WTC11 (cell line): ENCODE measurements around the gene DRC3. TPM values are rescaled to one million over a fixed set of nuclear protein-coding genes. Genes with fewer than 3 reads are reported as not detected.
A peak's percentile ranks its signal among the peaks of the same experiment; 100 is the strongest.
"Not testable (repeated sequence)": the region's sequence is repeated elsewhere in the genome, so short reads cannot be mapped to it uniquely, and the experiment has no call there.

Source experiments
- ATAC-seq: fragments of 200-7000 bp; cut with Tn5 transposase; 2 replicates; pipeline ENCODE4 v1.10.0; 2021; ENCODE audit warnings: mild to moderate bottlenecking, moderate library complexity
- CTCF ChIA-PET: fragments of 300-600 bp; sonication (Branson Sonifier 250); formaldehyde crosslinking; loops from one replicate; lab custom pipeline; 2021; ENCODE audit warnings: antibody characterized with exemption; lab: Charles Lee
- POLR2A ChIA-PET: fragments of 350-600 bp; sonication (Branson Sonifier 250); formaldehyde crosslinking; loops from one replicate; lab custom pipeline; 2021; ENCODE audit warnings: antibody characterized with exemption; lab: Charles Lee
- DNase-seq: peaks from one replicate; pipeline ENCODE4 v3.0.0; 2021; ENCODE audit warnings: low spot score
- H3K27ac Mint-ChIP-seq: 2 replicates; pipeline ENCODE4 v1.8.0; 2021; ENCODE audit warnings: mixed read lengths
- H3K27me3 Mint-ChIP-seq: 2 replicates; pipeline ENCODE4 v1.8.0; 2021; ENCODE audit warnings: low read depth, mild to moderate bottlenecking, moderate library complexity, mixed read lengths
- H3K36me3 Mint-ChIP-seq: 2 replicates; pipeline ENCODE4 v1.8.0; 2021; ENCODE audit warnings: mixed read lengths
- H3K4me1 Mint-ChIP-seq: 2 replicates; pipeline ENCODE4 v1.8.0; 2022; ENCODE audit warnings: mixed read lengths
- H3K4me3 Mint-ChIP-seq: 2 replicates; pipeline ENCODE4 v1.8.0; 2021; ENCODE audit warnings: mild to moderate bottlenecking, moderate library complexity, mixed read lengths
- H3K9me3 Mint-ChIP-seq: 2 replicates; pipeline ENCODE4 v1.8.0; 2021; ENCODE audit warnings: mixed read lengths
- ARID4B ChIP-seq: sonication (generic); formaldehyde crosslinking; IDR thresholded peaks from 2 replicates; pipeline ENCODE4 v1.8.0; 2023; ENCODE audit warnings: missing genetic modification reagents, mild to moderate bottlenecking, borderline replicate concordance
- E2F1 ChIP-seq: sonication (generic); formaldehyde crosslinking; IDR thresholded peaks from 2 replicates; pipeline ENCODE4 v1.8.0; 2022; ENCODE audit warnings: mild to moderate bottlenecking, missing genetic modification reagents
- FOXJ3 ChIP-seq: sonication (generic); formaldehyde crosslinking; IDR thresholded peaks from 2 replicates; pipeline ENCODE4 v1.9.0; 2021; ENCODE audit warnings: missing genetic modification reagents, mild to moderate bottlenecking, borderline replicate concordance
- FOXK1 ChIP-seq: sonication (generic); formaldehyde crosslinking; IDR thresholded peaks from 2 replicates; pipeline ENCODE4 v1.8.0; 2022; ENCODE audit warnings: mild to moderate bottlenecking, moderate library complexity, missing genetic modification reagents
- FOXP1 ChIP-seq: sonication (generic); formaldehyde crosslinking; IDR thresholded peaks from 2 replicates; pipeline ENCODE4 v1.8.0; 2022; ENCODE audit warnings: missing genetic modification reagents, mild to moderate bottlenecking, moderate library complexity, borderline replicate concordance
- GRHL2 ChIP-seq: fragments of 250-450 bp; sonication (Bioruptor Pico); IDR thresholded peaks from 2 replicates; pipeline ENCODE4 v1.8.0; 2022; ENCODE audit warnings: mild to moderate bottlenecking, moderate library complexity; ENCODE audit not compliant: insufficient replicate concordance, severe bottlenecking
- HMGA2 ChIP-seq: fragments of 250-450 bp; sonication (Bioruptor Pico); IDR thresholded peaks from 2 replicates; pipeline ENCODE4 v1.4.0; 2021; ENCODE audit warnings: mild to moderate bottlenecking, moderate library complexity
- JAZF1 ChIP-seq: fragments of 250-450 bp; sonication (Bioruptor Pico); IDR thresholded peaks from 2 replicates; pipeline ENCODE4 v1.9.0; 2021; ENCODE audit warnings: moderate library complexity, mild to moderate bottlenecking, inconsistent platforms
- KAT7 ChIP-seq: sonication (generic); formaldehyde crosslinking; IDR thresholded peaks from 2 replicates; pipeline ENCODE4 v1.8.1; 2023; ENCODE audit warnings: missing genetic modification reagents, mild to moderate bottlenecking, borderline replicate concordance
- NFYB ChIP-seq: sonication (generic); formaldehyde crosslinking; conservative IDR thresholded peaks from 2 replicates; pipeline ENCODE4 v1.8.0; 2022; ENCODE audit warnings: low read depth, missing genetic modification reagents
- PRDM15 ChIP-seq: sonication (generic); formaldehyde crosslinking; IDR thresholded peaks from 2 replicates; pipeline ENCODE4 v1.8.0; 2022; ENCODE audit warnings: missing genetic modification reagents
- TCF7 ChIP-seq: sonication (generic); formaldehyde crosslinking; IDR thresholded peaks from 2 replicates; pipeline ENCODE4 v1.8.0; 2022; ENCODE audit warnings: mild to moderate bottlenecking, low read depth, missing genetic modification reagents, moderate library complexity
- ZBTB21 ChIP-seq: sonication (generic); formaldehyde crosslinking; IDR thresholded peaks from 2 replicates; pipeline ENCODE4 v1.8.1; 2023; ENCODE audit warnings: mild to moderate bottlenecking, missing genetic modification reagents, borderline replicate concordance
- ZMAT4 ChIP-seq: fragments of 250-450 bp; sonication (Bioruptor Pico); IDR thresholded peaks from 2 replicates; pipeline ENCODE4 v1.9.0; 2021; ENCODE audit warnings: mild to moderate bottlenecking
- ZNF121 ChIP-seq: sonication (generic); formaldehyde crosslinking; IDR thresholded peaks from 2 replicates; pipeline ENCODE4 v1.8.0; 2023; ENCODE audit warnings: missing genetic modification reagents
- ZNF281 ChIP-seq: sonication (generic); formaldehyde crosslinking; IDR thresholded peaks from 2 replicates; pipeline ENCODE4 v1.8.0; 2023; ENCODE audit warnings: mild to moderate bottlenecking, missing genetic modification reagents
- ZNF317 ChIP-seq: sonication (generic); formaldehyde crosslinking; IDR thresholded peaks from 2 replicates; pipeline ENCODE4 v1.8.1; 2023; ENCODE audit warnings: low read depth, mild to moderate bottlenecking, moderate library complexity, missing genetic modification reagents, borderline replicate concordance
- ZNF512 ChIP-seq: sonication (generic); formaldehyde crosslinking; IDR thresholded peaks from 2 replicates; pipeline ENCODE4 v1.8.1; 2022; ENCODE audit warnings: missing genetic modification reagents, borderline replicate concordance
- total RNA-seq: library from RNA; stranded (reverse); gene quantifications from 3 replicates; pipeline ENCODE4 v1.2.3, GENCODE V29; 2021

Gene DRC3
- total RNA-seq, 1 experiment from 2014 or later = 0.42 TPM

GRCh38 chr17:17954079-17954478, 18.6 kb upstream of the DRC3 start (continued):
- TF ChIP-seq ARID4B (CRISPR knock-in tag) = no peak
- no peak for TF ChIP-seq FOXJ3 (CRISPR knock-in tag)
- no peak for TF ChIP-seq ZNF121
- no peak for TF ChIP-seq TCF7
- TF ChIP-seq FOXP1 (CRISPR knock-in tag) = no peak
- no peak for TF ChIP-seq E2F1 (CRISPR knock-in tag)
- no peak for TF ChIP-seq GRHL2 (CRISPR knock-in tag)
- no peak for TF ChIP-seq HMGA2 (CRISPR knock-in tag)
- no peak for TF ChIP-seq ZMAT4 (CRISPR knock-in tag)
- TF ChIP-seq ZNF281 (CRISPR knock-in tag) = no peak
- TF ChIP-seq, all 79 proteins: peak for 0

- H3K27me3 Mint-ChIP-seq, DNase-seq, POLR2A ChIA-PET, H3K27ac Mint-ChIP-seq, H3K36me3 Mint-ChIP-seq, H3K9me3 Mint-ChIP-seq, ATAC-seq, H3K4me3 Mint-ChIP-seq: not testable (repeated sequence)
- CTCF ChIA-PET = interaction anchor here (0.6 to 1.6 kb wide), 7 partner anchors 12 to 343 kb away, joined by 3 to 7 read pairs (median 4); partner anchors contain the start of genes DRC3 and TOM1L2
- peaks cover 24% of the 10 kb centered on the region for H3K4me1 Mint-ChIP-seq
- TF ChIP-seq NFYB (CRISPR knock-in tag) (peak; percentile 67), ZNF317 (CRISPR knock-in tag) (peak; percentile 71)
These were observed 16.8 kb upstream of the DRC3 start for GRCh38 chr17:17955790-17956341.

GRCh38 chr17:17957584-17957916, 15.1 kb upstream of the DRC3 start:
- H3K36me3 Mint-ChIP-seq = no peaks in the 10 kb centered on the region
- H3K9me3 Mint-ChIP-seq = peaks cover 7% of the 10 kb centered on the region
- no peak for DNase-seq
- no peaks in the 10 kb centered on the region; the same call in 1 of the 2 replicates for H3K27me3 Mint-ChIP-seq
- no peak for ATAC-seq
- ChIA-PET CTCF (interaction anchor here (0.7 to 1.6 kb wide), 3 partner anchors 14 to 69 kb away, joined by 3 to 5 read pairs (median 4); no protein-coding TSS in a partner anchor), POLR2A (no interaction called here)
- peaks cover 13% of the 10 kb centered on the region for H3K4me1 Mint-ChIP-seq
- H3K4me3 Mint-ChIP-seq = no peak overlapping the region
- no peak overlapping the region for H3K27ac Mint-ChIP-seq
- no peak for TF ChIP-seq KAT7 (CRISPR knock-in tag)
- TF ChIP-seq ZBTB21 (CRISPR knock-in tag) = no peak
- no peak for TF ChIP-seq PRDM15 (CRISPR knock-in tag)
- TF ChIP-seq JAZF1 (CRISPR knock-in tag) = no peak
- no peak for TF ChIP-seq ZNF512 (CRISPR knock-in tag)
- TF ChIP-seq FOXK1 (CRISPR knock-in tag) = no peak
